Vagina (tissue), 2 donors: Measurements from ENCODE around the gene TNIK. TPM values are rescaled to one million over a fixed set of nuclear protein-coding genes. Genes with fewer than 3 reads are reported as not detected.

ENCODE experiments used
- DNase-seq, 2 donors: peaks; one replicate each; pipeline ENCODE4 v3.0.0-alpha.2; 2017; ENCODE audit errors: extremely low spot score in 2 of 2
- H3K27ac ChIP-seq: fragments of 200-600 bp; sonication (generic); one replicate; pipeline ENCODE4 v1.5.1; 2019
- H3K27me3 ChIP-seq: fragments of 200-600 bp; sonication (generic); one replicate; pipeline ENCODE4 v1.5.1; 2019
- H3K36me3 ChIP-seq, 2 donors: fragments of 200-600 bp; sonication (generic); one replicate each; pipeline ENCODE4 v1.5.1; 2017 to 2019
- H3K4me1 ChIP-seq: fragments of 200-600 bp; sonication (generic); one replicate; pipeline ENCODE4 v1.5.1; 2019
- H3K4me3 ChIP-seq, 2 donors: fragments of 200-600 bp; sonication (generic); 1 replicate in 1 of 2; 2 replicates in 1 of 2; pipeline ENCODE4 v1.5.1; 2016 to 2019
- H3K9me3 ChIP-seq: fragments of 200-600 bp; sonication (generic); one replicate; pipeline ENCODE4 v1.5.1; 2019
- CTCF ChIP-seq, 3 experiments: fragments of 450-650 bp in 2 of 3; fragments of 200-600 bp in 1 of 3; sonication (generic) in 1 of 3; IDR thresholded peaks; one replicate each; pipeline ENCODE4 v1.5.1; 2017 to 2019; ENCODE audit warnings: antibody characterized with exemption in 3 of 3, mild to moderate bottlenecking in 2 of 3, moderate library complexity in 2 of 3
- POLR2A ChIP-seq, 2 donors: fragments of 450-650 bp; IDR thresholded peaks; one replicate each; pipeline ENCODE4 v1.6.1; 2017; ENCODE audit warnings: antibody characterized with exemption in 2 of 2, mild to moderate bottlenecking in 2 of 2, moderate library complexity in 2 of 2
- POLR2AphosphoS5 ChIP-seq, 2 donors: sonication (generic); formaldehyde crosslinking; IDR thresholded peaks; one replicate each; pipeline ENCODE4 v1.9.0; 2017; ENCODE audit warnings: antibody characterized with exemption in 2 of 2, mild to moderate bottlenecking in 2 of 2, low read depth in 1 of 2; ENCODE audit not compliant: insufficient read depth in 1 of 2
- intact Hi-C: fragments of 100-400 bp; cut with DNase I; formaldehyde crosslinking; loops from one replicate; pipeline ENCODE4 v1.15.1; 2023
- total RNA-seq: library from RNA; depleted of rRNA; stranded (reverse); fragments of >200 nt; gene quantifications from one replicate; pipeline ENCODE4 v1.2.3, GENCODE V29; 2016

TNIK gene
- total RNA-seq, 1 donor from 2014 or later = 5.9 TPM

GRCh38 chr3:171227828-171228227 lies 232.4 kb downstream of the TNIK start:
- DNase-seq = no peak

GRCh38 chr3:171227359-171227758 lies 232.8 kb downstream of the TNIK start:
- TF ChIP-seq CTCF (IDR thresholded peaks at IDR 0.05) = no peak
- no peak for TF ChIP-seq POLR2AphosphoS5 (IDR thresholded peaks at IDR 0.05; ENCODE audit: insufficient read depth in 1 of 2, low read depth in 1 of 2)
- no peak for TF ChIP-seq POLR2A (IDR thresholded peaks at IDR 0.05)
- Histone ChIP-seq H3K27me3 (no peaks in the 10 kb centered on the region), H3K4me3 (no peak overlapping the region), H3K36me3 (no peaks in the 10 kb centered on the region), H3K9me3 (no peaks in the 10 kb centered on the region), H3K27ac (no peak overlapping the region), H3K4me1 (no peaks in the 10 kb centered on the region)
- DNase-seq = no peak
- intact Hi-C loops = no loop called here

More at GRCh38 chr3:171227828-171228227, 232.4 kb downstream of the TNIK start:
- H3K36me3 ChIP-seq = no peaks in the 10 kb centered on the region
- no peak for TF ChIP-seq POLR2A (IDR thresholded peaks at IDR 0.05)
- no peak for TF ChIP-seq CTCF (IDR thresholded peaks at IDR 0.05)
- TF ChIP-seq POLR2AphosphoS5 (IDR thresholded peaks at IDR 0.05; ENCODE audit: insufficient read depth in 1 of 2, low read depth in 1 of 2) = no peak
- H3K27me3 ChIP-seq = no peaks in the 10 kb centered on the region
- H3K4me3 ChIP-seq = no peak overlapping the region
- no peaks in the 10 kb centered on the region for H3K9me3 ChIP-seq
- intact Hi-C loops = no loop called here
- no peaks in the 10 kb centered on the region for H3K4me1 ChIP-seq
- no peak overlapping the region for H3K27ac ChIP-seq

- H3K4me1 ChIP-seq = no peaks in the 10 kb centered on the region
- no peak overlapping the region for H3K27ac ChIP-seq
- TF ChIP-seq POLR2AphosphoS5 (IDR thresholded peaks at IDR 0.05; ENCODE audit: insufficient read depth in 1 of 2, low read depth in 1 of 2) (no peak), POLR2A (IDR thresholded peaks at IDR 0.05) (no peak), CTCF (IDR thresholded peaks at IDR 0.05) (no peak)
- no peaks in the 10 kb centered on the region for H3K36me3 ChIP-seq
- no peak for DNase-seq
- no peak overlapping the region for H3K4me3 ChIP-seq
- H3K9me3 ChIP-seq = no peaks in the 10 kb centered on the region
- intact Hi-C loops = no loop called here
- no peaks in the 10 kb centered on the region for H3K27me3 ChIP-seq
Measured at GRCh38 chr3:171226794-171227193, 233.4 kb downstream of the TNIK start.

- intact Hi-C loops = no loop called here
- no peak for DNase-seq
- H3K4me3 ChIP-seq = no peak overlapping the region
- no peaks in the 10 kb centered on the region for H3K9me3 ChIP-seq
- H3K36me3 ChIP-seq = no peaks in the 10 kb centered on the region
- no peaks in the 10 kb centered on the region for H3K4me1 ChIP-seq
- TF ChIP-seq POLR2A (IDR thresholded peaks at IDR 0.05) (no peak), POLR2AphosphoS5 (IDR thresholded peaks at IDR 0.05; ENCODE audit: insufficient read depth in 1 of 2, low read depth in 1 of 2) (no peak), CTCF (IDR thresholded peaks at IDR 0.05) (no peak)
- no peak overlapping the region for H3K27ac ChIP-seq
- H3K27me3 ChIP-seq = no peaks in the 10 kb centered on the region
Measured at GRCh38 chr3:171225708-171226107, 234.5 kb downstream of the TNIK start.

GRCh38 chr3:171225165-171225564 lies 235.0 kb downstream of the TNIK start:
- Histone ChIP-seq H3K36me3 (no peaks in the 10 kb centered on the region), H3K9me3 (no peaks in the 10 kb centered on the region), H3K4me3 (no peak overlapping the region), H3K4me1 (no peaks in the 10 kb centered on the region), H3K27ac (no peak overlapping the region), H3K27me3 (no peaks in the 10 kb centered on the region)
- intact Hi-C loops = no loop called here
- TF ChIP-seq POLR2AphosphoS5 (IDR thresholded peaks at IDR 0.05; ENCODE audit: insufficient read depth in 1 of 2, low read depth in 1 of 2) (no peak), POLR2A (IDR thresholded peaks at IDR 0.05) (no peak), CTCF (IDR thresholded peaks at IDR 0.05) (no peak)
- no peak for DNase-seq
